Measurements from ENCODE around the gene PHLDA2. TPM values are rescaled to one million over a fixed set of nuclear protein-coding genes. Genes with fewer than 3 reads are reported as not detected.
A peak's percentile ranks its signal among the peaks of the same experiment; 100 is the strongest.

PHLDA2 gene
- total RNA-seq, 2 experiments from 2014 or later, result 1.1 to 3.6 TPM

GRCh38 chr11:2931420-2931746 lies 2.2 kb upstream of the PHLDA2 start:
- no peak for ATAC-seq
- no peaks in the 10 kb centered on the region for H3K36me3 Mint-ChIP-seq

GRCh38 chr11:2930704-2931419 lies 1.6 kb upstream of the PHLDA2 start:
- peak; percentile 74 for DNase-seq
- peak overlapping the region; percentile 63 for H3K4me3 Mint-ChIP-seq
- peaks cover 22% of the 10 kb centered on the region for H3K27me3 Mint-ChIP-seq
- ATAC-seq, result peak; percentile 21
- peak overlapping the region; percentile 63 for H3K27ac Mint-ChIP-seq
- peaks cover 38% of the 10 kb centered on the region for H3K4me1 Mint-ChIP-seq
- H3K9me3 Mint-ChIP-seq (ENCODE audit: low read depth), result no peaks in the 10 kb centered on the region
- H3K36me3 Mint-ChIP-seq, result no peaks in the 10 kb centered on the region
- CTCF ChIA-PET, result interaction anchor here (0.7 to 5.1 kb wide), 29 partner anchors 11 to 1112 kb away, joined by 3 to 51 read pairs (median 6); partner anchors contain the start of gene CDKN1C

More at GRCh38 chr11:2931420-2931746, 2.2 kb upstream of the PHLDA2 start:
- Mint-ChIP-seq H3K4me3 (no peak overlapping the region), H3K9me3 (ENCODE audit: low read depth) (no peaks in the 10 kb centered on the region), H3K4me1 (peaks cover 38% of the 10 kb centered on the region), H3K27ac (no peak overlapping the region), H3K27me3 (peaks cover 22% of the 10 kb centered on the region)
- CTCF ChIA-PET, result interaction anchor here (0.9 to 5.1 kb wide), 9 partner anchors 12 to 398 kb away, joined by 3 to 51 read pairs (median 15); a partner anchor contains a TSS
- DNase-seq, result no peak

- Mint-ChIP-seq H3K36me3 (no peaks in the 10 kb centered on the region), H3K9me3 (ENCODE audit: low read depth) (no peaks in the 10 kb centered on the region), H3K27me3 (peaks cover 22% of the 10 kb centered on the region), H3K4me1 (peaks cover 38% of the 10 kb centered on the region), H3K27ac (peak overlapping the region; percentile 63), H3K4me3 (peak overlapping the region; percentile 63)
- DNase-seq, result peak; percentile 73
- CTCF ChIA-PET, result interaction anchor here (0.7 to 5.1 kb wide), 35 partner anchors 9 to 1113 kb away, joined by 3 to 51 read pairs (median 4); partner anchors contain the start of genes CDKN1C and NAP1L4
- ATAC-seq, result peak; percentile 24
These were observed 907 bp upstream of the PHLDA2 start for GRCh38 chr11:2929950-2930703.

GRCh38 chr11:2929531-2929949 lies 320 bp upstream of the PHLDA2 start:
- CTCF ChIA-PET, result interaction anchor here (0.7 to 5.1 kb wide), 27 partner anchors 10 to 486 kb away, joined by 3 to 51 read pairs (median 6); partner anchors contain the start of genes CDKN1C and NAP1L4
- ATAC-seq, result peak; percentile 22

GRCh38 chr11:2927851-2928604 lies 1.2 kb downstream of the PHLDA2 start:
- Mint-ChIP-seq H3K27me3 (peaks cover 22% of the 10 kb centered on the region), H3K4me3 (peak overlapping the region; percentile 15), H3K9me3 (ENCODE audit: low read depth) (no peaks in the 10 kb centered on the region), H3K4me1 (peaks cover 28% of the 10 kb centered on the region), H3K36me3 (no peaks in the 10 kb centered on the region), H3K27ac (no peak overlapping the region)
- CTCF ChIA-PET, result interaction anchor here (0.7 to 5.1 kb wide), 8 partner anchors 14 to 395 kb away, joined by 3 to 51 read pairs (median 18); a partner anchor contains a TSS
- ATAC-seq (no peak), DNase-seq (no peak)

More at GRCh38 chr11:2929531-2929949, 320 bp upstream of the PHLDA2 start:
- Mint-ChIP-seq H3K4me3 (peak overlapping the region; percentile 52), H3K27ac (no peak overlapping the region), H3K9me3 (ENCODE audit: low read depth) (no peaks in the 10 kb centered on the region), H3K4me1 (peaks cover 38% of the 10 kb centered on the region), H3K27me3 (peaks cover 22% of the 10 kb centered on the region), H3K36me3 (no peaks in the 10 kb centered on the region)
- no peak for DNase-seq

- CTCF ChIA-PET, result interaction anchor here (0.7 to 3.2 kb wide), 4 partner anchors 24 to 94 kb away, joined by 3 to 20 read pairs (median 5); a partner anchor contains a TSS
- no peak overlapping the region for H3K4me3 Mint-ChIP-seq
These were observed 2.0 kb downstream of the PHLDA2 start for GRCh38 chr11:2927121-2927800.

GRCh38 chr11:2926611-2927051 lies 2.6 kb downstream of the PHLDA2 start:
- DNase-seq (no peak), ATAC-seq (no peak)
- H3K36me3 Mint-ChIP-seq, result no peaks in the 10 kb centered on the region
- H3K27me3 Mint-ChIP-seq, result peaks cover 22% of the 10 kb centered on the region
- no peaks in the 10 kb centered on the region for H3K9me3 Mint-ChIP-seq (ENCODE audit: low read depth)
- CTCF ChIA-PET, result interaction anchor here (1.3 to 1.4 kb wide), 2 partner anchors 34 to 95 kb away, joined by 3 to 7 read pairs; no protein-coding TSS in a partner anchor
- peaks cover 21% of the 10 kb centered on the region for H3K4me1 Mint-ChIP-seq
- no peak overlapping the region for H3K4me3 Mint-ChIP-seq
- no peak overlapping the region for H3K27ac Mint-ChIP-seq

More at GRCh38 chr11:2927121-2927800, 2.0 kb downstream of the PHLDA2 start:
- H3K36me3 Mint-ChIP-seq, result no peaks in the 10 kb centered on the region
- ATAC-seq, result no peak
- DNase-seq, result no peak
- H3K4me1 Mint-ChIP-seq, result peaks cover 21% of the 10 kb centered on the region
- no peaks in the 10 kb centered on the region for H3K9me3 Mint-ChIP-seq (ENCODE audit: low read depth)
- no peak overlapping the region for H3K27ac Mint-ChIP-seq
- peaks cover 22% of the 10 kb centered on the region for H3K27me3 Mint-ChIP-seq

- H3K9me3 Mint-ChIP-seq (ENCODE audit: low read depth), result no peaks in the 10 kb centered on the region
- peaks cover 17% of the 10 kb centered on the region for H3K4me1 Mint-ChIP-seq
- peaks cover 22% of the 10 kb centered on the region for H3K27me3 Mint-ChIP-seq
- ATAC-seq (no peak), DNase-seq (no peak)
- no peaks in the 10 kb centered on the region for H3K36me3 Mint-ChIP-seq
- H3K4me3 Mint-ChIP-seq, result no peak overlapping the region
- no peak overlapping the region for H3K27ac Mint-ChIP-seq
- CTCF ChIA-PET, result interaction anchor here (0.6 to 1.1 kb wide), 4 partner anchors 38 to 392 kb away, joined by 3 to 4 read pairs (median 3); partner anchors contain the start of gene CARS1
These were observed 4.2 kb downstream of the PHLDA2 start for GRCh38 chr11:2924821-2925675.

- Mint-ChIP-seq H3K27me3 (peaks cover 20% of the 10 kb centered on the region), H3K27ac (no peak overlapping the region), H3K4me1 (peaks cover 14% of the 10 kb centered on the region), H3K9me3 (ENCODE audit: low read depth) (no peaks in the 10 kb centered on the region), H3K4me3 (no peak overlapping the region), H3K36me3 (no peaks in the 10 kb centered on the region)
- CTCF ChIA-PET, result interaction anchor here (0.7 to 1.2 kb wide), 3 partner anchors 21 to 391 kb away, joined by 3 to 4 read pairs (median 3); partner anchors contain the start of gene CARS1
- ATAC-seq, result no peak
- no peak for DNase-seq
These were observed 4.8 kb downstream of the PHLDA2 start for GRCh38 chr11:2924381-2924780.

- no peak for ATAC-seq
- Mint-ChIP-seq H3K9me3 (ENCODE audit: low read depth) (no peaks in the 10 kb centered on the region), H3K4me1 (peaks cover 11% of the 10 kb centered on the region), H3K27ac (no peak overlapping the region), H3K27me3 (peaks cover 15% of the 10 kb centered on the region), H3K4me3 (no peak overlapping the region), H3K36me3 (no peaks in the 10 kb centered on the region)
- no peak for DNase-seq
- CTCF ChIA-PET, result interaction anchor here (0.7 to 1.2 kb wide), 3 partner anchors 20 to 391 kb away, joined by 3 to 4 read pairs (median 3); partner anchors contain the start of gene CARS1
These were observed 5.5 kb downstream of the PHLDA2 start for GRCh38 chr11:2923446-2924375.

- Mint-ChIP-seq H3K27me3 (peaks cover 8% of the 10 kb centered on the region), H3K4me3 (no peak overlapping the region), H3K36me3 (no peaks in the 10 kb centered on the region), H3K27ac (no peak overlapping the region), H3K4me1 (peaks cover 2% of the 10 kb centered on the region), H3K9me3 (ENCODE audit: low read depth) (no peaks in the 10 kb centered on the region)
- DNase-seq (no peak), ATAC-seq (no peak)
- CTCF ChIA-PET, result interaction anchor here (1.1 kb wide), 1 partner anchor 30 kb away, joined by 4 read pairs; no protein-coding TSS in a partner anchor
These were observed 6.6 kb downstream of the PHLDA2 start for GRCh38 chr11:2922655-2923054.

Data from activated CD8-positive, alpha-beta memory T cell treated with anti-CD3 and anti-CD28 coated beads, Interleukin-2, amount 10 ng/mL, durations not matched to agents 7 days and 5 days (primary cell).